IMR-90 (cell line): ENCODE results near the gene PPARGC1A. TPM values are rescaled to one million over a fixed set of nuclear protein-coding genes. Genes with fewer than 3 reads are reported as not detected.

Experiments used
- ATAC-seq: fragments of 200-7000 bp; cut with Tn5 transposase; 2 replicates; pipeline ENCODE4 v1.9.1; 2020; ENCODE audit warnings: low read depth, mild to moderate bottlenecking, moderate library complexity
- BruUV-seq: library from RNA; stranded (reverse); fragments of 400-500 nt; replicated peaks from 2 replicates; lab custom pipeline; 2021; lab: Mats Ljungman, UMichigan
- CTCF ChIA-PET: fragments of 300-600 bp; formaldehyde crosslinking; extraction: SDS; loops from one replicate; lab custom pipeline; 2021; ENCODE audit warnings: antibody characterized with exemption; lab: Yijun Ruan, JAX
- POLR2A ChIA-PET: fragments of 300-600 bp; sonication (Branson Sonifier 250); formaldehyde crosslinking; loops from one replicate; lab custom pipeline; 2022; ENCODE audit warnings: antibody characterized with exemption; ENCODE audit not compliant: unreplicated experiment; lab: Charles Lee
- DNase-seq: peaks from one replicate; pipeline ENCODE4 v3.0.0; 2013
- H2AFZ ChIP-seq: replicated peaks from 2 replicates; pipeline ENCODE3; 2013; ENCODE audit warnings: low read length, mild to moderate bottlenecking; ENCODE audit not compliant: poor library complexity
- H2AK5ac ChIP-seq: 2 replicates; pipeline ENCODE4 v1.6.1; 2013; ENCODE audit warnings: low read depth, low read length, inconsistent platforms
- H2AK9ac ChIP-seq: replicated peaks from 2 replicates; pipeline ENCODE3; 2013; ENCODE audit warnings: mild to moderate bottlenecking, low read depth, low read length, moderate library complexity; ENCODE audit not compliant: poor library complexity
- H2BK120ac ChIP-seq: 2 replicates; pipeline ENCODE4 v1.6.1; 2013; ENCODE audit warnings: low read depth, low read length, inconsistent platforms
- H2BK15ac ChIP-seq: 3 replicates; pipeline ENCODE4 v1.6.1; 2013; ENCODE audit warnings: low read depth, low read length, inconsistent platforms
- H2BK20ac ChIP-seq: 2 replicates; pipeline ENCODE4 v1.6.1; 2013; ENCODE audit warnings: low read depth, mild to moderate bottlenecking, inconsistent platforms, low read length, moderate library complexity
- H2BK5ac ChIP-seq: 2 replicates; pipeline ENCODE4 v1.6.1; 2013; ENCODE audit warnings: mild to moderate bottlenecking, low read depth, low read length, inconsistent platforms; ENCODE audit not compliant: poor library complexity, severe bottlenecking
- H3K14ac ChIP-seq: replicated peaks from 2 replicates; pipeline ENCODE4 v1.6.1; 2013; ENCODE audit warnings: low read depth, low read length, inconsistent platforms
- H3K18ac ChIP-seq: 2 replicates; pipeline ENCODE4 v1.6.1; 2013; ENCODE audit warnings: low read depth, low read length, control low read depth
- H3K23ac ChIP-seq: 2 replicates; pipeline ENCODE4 v1.6.1; 2013; ENCODE audit warnings: low read depth, low read length, inconsistent platforms
- H3K27ac ChIP-seq: 2 replicates; pipeline ENCODE4 v1.5.1; 2013; ENCODE audit warnings: mild to moderate bottlenecking, control low read depth, low read length; ENCODE audit not compliant: insufficient read depth
- H3K27me3 ChIP-seq: 2 replicates; pipeline ENCODE4 v1.6.1; 2013; ENCODE audit warnings: low read length; ENCODE audit not compliant: control insufficient read depth, insufficient read depth
- H3K36me3 ChIP-seq: 2 replicates; pipeline ENCODE4 v1.6.1; 2013; ENCODE audit warnings: low read length, mixed read lengths; ENCODE audit not compliant: control insufficient read depth, insufficient read depth
- H3K4ac ChIP-seq: 2 replicates; pipeline ENCODE4 v1.6.1; 2013; ENCODE audit warnings: low read depth, low read length, inconsistent platforms
- H3K4me1 ChIP-seq: 2 replicates; pipeline ENCODE4 v1.6.1; 2013; ENCODE audit warnings: low read length, mixed read lengths; ENCODE audit not compliant: control insufficient read depth, insufficient read depth
- H3K4me2 ChIP-seq: 2 replicates; pipeline ENCODE4 v1.6.1; 2013; ENCODE audit warnings: low read depth, mild to moderate bottlenecking, control low read depth, low read length, moderate library complexity
- H3K4me3 ChIP-seq: 2 replicates; pipeline ENCODE4 v1.5.1; 2013; ENCODE audit warnings: low read depth, mild to moderate bottlenecking, control low read depth, low read length, moderate library complexity; ENCODE audit not compliant: insufficient read depth
- H3K56ac ChIP-seq: 2 replicates; pipeline ENCODE4 v1.6.1; 2013; ENCODE audit warnings: low read length, inconsistent platforms; ENCODE audit not compliant: insufficient read depth; ENCODE audit errors: extremely low read depth
- H3K79me1 ChIP-seq, 2 experiments: 2 replicates each; pipeline ENCODE4 v1.6.1; 2013; ENCODE audit warnings: low read length in 2 of 2, inconsistent platforms in 1 of 2, low read depth in 1 of 2
- H3K9ac ChIP-seq: 2 replicates; pipeline ENCODE4 v1.6.1; 2013; ENCODE audit warnings: low read depth, low read length, control low read depth
- H3K9me1 ChIP-seq: 2 replicates; pipeline ENCODE4 v1.6.1; 2013; ENCODE audit warnings: low read length, inconsistent platforms; ENCODE audit not compliant: insufficient read depth
- H3K9me3 ChIP-seq: 2 replicates; pipeline ENCODE4 v1.6.1; 2013; ENCODE audit warnings: low read length; ENCODE audit not compliant: control insufficient read depth, insufficient read depth
- H4K20me1 ChIP-seq: 2 replicates; pipeline ENCODE4 v1.6.1; 2013; ENCODE audit warnings: low read length, inconsistent platforms; ENCODE audit not compliant: insufficient read depth
- H4K5ac ChIP-seq: 2 replicates; pipeline ENCODE4 v1.6.1; 2013; ENCODE audit warnings: mild to moderate bottlenecking, low read depth, low read length, control low read depth
- H4K8ac ChIP-seq, 2 experiments: 2 replicates each; pipeline ENCODE4 v1.6.1; 2013; ENCODE audit warnings: low read depth in 2 of 2, low read length in 2 of 2, control low read depth in 1 of 2, inconsistent platforms in 1 of 2
- H4K91ac ChIP-seq: 2 replicates; pipeline ENCODE4 v1.6.1; 2013; ENCODE audit warnings: low read depth, low read length, inconsistent platforms; ENCODE audit not compliant: insufficient read depth
- MAZ ChIP-seq: IDR thresholded peaks from 2 replicates; pipeline ENCODE4 v1.6.1; 2012; ENCODE audit warnings: low read depth, mild to moderate bottlenecking, low read length, improper control_type of control experiment, moderate library complexity, borderline replicate concordance
- NFE2L2 ChIP-seq: fragments of 150-350 bp; IDR thresholded peaks from 2 replicates; pipeline ENCODE4 v1.6.1; 2016; ENCODE audit warnings: low read depth, mild to moderate bottlenecking, low read length
- RCOR1 ChIP-seq: IDR thresholded peaks from 2 replicates; pipeline ENCODE4 v1.6.1; 2012; ENCODE audit warnings: mild to moderate bottlenecking, low read length, improper control_type of control experiment; ENCODE audit not compliant: insufficient replicate concordance
- RFX5 ChIP-seq: IDR thresholded peaks from 2 replicates; pipeline ENCODE4 v1.8.0; 2012; ENCODE audit warnings: low read depth, mild to moderate bottlenecking, low read length, moderate library complexity
- WGBS, 2 experiments: methylation state at CpG; one replicate each; pipeline versions ENCODE4 v1.1.5 to v1.1.7; 2013; ENCODE audit warnings: missing lambda C conversion rate in 2 of 2; ENCODE audit not compliant: insufficient read length in 1 of 2; ENCODE audit errors: extremely low coverage in 2 of 2; 5-methylcytosine and 5-hydroxymethylcytosine counted together
- dilution Hi-C: fragments of 300-500 bp; cut with HindIII; formaldehyde crosslinking; loops from one replicate; pipeline ENCODE4 v1.14.3; 2018; ENCODE audit warnings: low sequenced_read_pairs; ENCODE audit not compliant: unreplicated experiment
- in situ Hi-C: fragments of 300-500 bp; cut with MboI; formaldehyde crosslinking; loops from 3 replicates; pipeline ENCODE4 v1.14.3; 2019; ENCODE audit warnings: low sequenced_read_pairs, inconsistent platforms, mixed read lengths
- intact Hi-C: fragments of 100-400 bp; cut with micrococcal nuclease; formaldehyde crosslinking; loops from 2 replicates; pipeline ENCODE4 v1.10.0; 2022
- polyA plus RNA-seq, 3 experiments: library from polyadenylated mRNA; depleted of rRNA; stranded (reverse); fragments of >200 nt; gene quantifications; 2 replicates each; pipeline ENCODE4 v1.2.3, GENCODE V29; 2012; ENCODE audit warnings: low replicate concordance in 1 of 3
- total RNA-seq: library from RNA; depleted of rRNA; stranded (reverse); fragments of >200 nt; gene quantifications from 2 replicates; pipeline ENCODE4 v1.2.3, GENCODE V29; 2012

The PPARGC1A gene
- total and polyA plus RNA-seq, 2 of the 4 experiments (the other 2 are of a cell fraction), result under 0.01 to 0.03 TPM

DNA sequence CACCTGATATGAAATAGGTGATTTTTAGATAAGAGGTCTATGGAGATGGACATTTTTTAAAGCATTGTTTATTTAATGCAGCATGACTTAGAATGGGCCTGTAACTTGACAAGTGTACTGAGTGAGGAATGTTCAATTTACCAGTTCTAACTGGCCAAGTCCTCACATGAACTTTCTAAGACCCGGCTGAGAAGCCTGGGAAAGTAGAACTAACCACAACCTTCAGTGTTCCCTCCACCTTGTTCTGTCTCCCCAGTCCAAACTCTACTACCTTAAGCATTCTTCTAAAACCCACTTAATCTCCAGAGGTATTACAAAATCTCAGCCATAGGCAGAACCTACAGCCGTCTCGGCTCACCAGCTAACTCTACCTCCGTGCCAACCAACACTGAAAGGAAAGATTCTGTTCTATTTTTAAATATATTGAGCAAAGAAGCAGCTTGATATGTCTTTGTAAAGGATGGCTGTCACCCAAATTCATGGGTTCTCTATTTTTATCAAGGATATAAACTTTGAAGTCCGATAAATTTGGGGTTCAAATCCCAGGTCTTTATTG lies 6.8 kb downstream of the PPARGC1A start:
- Histone ChIP-seq H3K79me1 (no peaks in the 10 kb centered on the region), H3K27ac (no peak overlapping the region), H3K9me1 (peaks cover 3% of the 10 kb centered on the region; the same call in 1 of the 2 replicates), H3K14ac (no peak overlapping the region), H3K27me3 (peaks cover 6% of the 10 kb centered on the region; the same call in 1 of the 2 replicates), H3K9me3 (no peaks in the 10 kb centered on the region), H2AFZ (no peak overlapping the region), H2AK5ac (no peak overlapping the region), H3K4me3 (no peak overlapping the region), H3K4me1 (no peaks in the 10 kb centered on the region; the same call in none of the 2 replicates), H4K91ac (no peak overlapping the region), H3K18ac (no peak overlapping the region), H2BK5ac (no peak overlapping the region), H4K8ac (no peak overlapping the region), H3K4ac (no peak overlapping the region), H2AK9ac (no peak overlapping the region), H2BK120ac (no peak overlapping the region), H3K23ac (no peak overlapping the region), H4K20me1 (no peaks in the 10 kb centered on the region), H3K4me2 (no peak overlapping the region), H2BK20ac (no peak overlapping the region), H2BK15ac (no peak overlapping the region), H3K36me3 (no peaks in the 10 kb centered on the region; the same call in 1 of the 2 replicates), H4K5ac (no peak overlapping the region), H3K56ac (no peak overlapping the region), H3K9ac (no peak overlapping the region)
- CTCF ChIA-PET, result no interaction called here
- in situ Hi-C loops (no loop called here), dilution Hi-C loops (no loop called here), intact Hi-C loops (no loop called here)
- TF ChIP-seq RCOR1 (no peak), MAZ (no peak), NFE2L2 (no peak), RFX5 (no peak)
- BruUV-seq, result no TSS peak
- POLR2A ChIA-PET, result no interaction called here
- no peak for DNase-seq
- no peak for ATAC-seq
- WGBS, 2 experiments, result no CpG with 5 or more reads among the region's 5 CpGs
